Stimulated activated naive CD8-positive, alpha-beta T cell treated with anti-CD3 and anti-CD28 coated beads, Interleukin-15, amount 100 ng/mL, for 72 hours (primary cell): Measurements from ENCODE around the gene FGGY.
A peak's percentile ranks its signal among the peaks of the same experiment; 100 is the strongest.
"Not testable (repeated sequence)": the region's sequence is repeated elsewhere in the genome, so short reads cannot be mapped to it uniquely, and the experiment has no call there.

Experiments used
- ATAC-seq: fragments of 150-1000 bp; cut with Tn5 transposase; 2 replicates; pipeline ENCODE4 v1.10.0; 2021; ENCODE audit warnings: mild to moderate bottlenecking, moderate library complexity
- DNase-seq, 2 donors: peaks; one replicate each; pipeline ENCODE4 v3.0.0; 2021 to 2022
- H3K27ac Mint-ChIP-seq, 2 donors: one replicate each; pipeline ENCODE4 v1.8.0; 2022; ENCODE audit warnings: mild to moderate bottlenecking in 2 of 2, mixed read lengths in 2 of 2, moderate library complexity in 2 of 2
- H3K27me3 Mint-ChIP-seq: one replicate; pipeline ENCODE4 v1.8.0; 2022; ENCODE audit warnings: mixed read lengths
- H3K4me1 Mint-ChIP-seq: one replicate; pipeline ENCODE4 v1.8.0; 2022; ENCODE audit warnings: mild to moderate bottlenecking, mixed read lengths
- H3K4me3 Mint-ChIP-seq, 2 donors: one replicate each; pipeline ENCODE4 v1.8.0; 2022; ENCODE audit warnings: mild to moderate bottlenecking in 2 of 2, mixed read lengths in 2 of 2, moderate library complexity in 1 of 2
- H3K9me3 Mint-ChIP-seq, 2 donors: one replicate each; pipeline ENCODE4 v1.8.0; 2022; ENCODE audit warnings: mixed read lengths in 2 of 2

Gene FGGY

DNA sequence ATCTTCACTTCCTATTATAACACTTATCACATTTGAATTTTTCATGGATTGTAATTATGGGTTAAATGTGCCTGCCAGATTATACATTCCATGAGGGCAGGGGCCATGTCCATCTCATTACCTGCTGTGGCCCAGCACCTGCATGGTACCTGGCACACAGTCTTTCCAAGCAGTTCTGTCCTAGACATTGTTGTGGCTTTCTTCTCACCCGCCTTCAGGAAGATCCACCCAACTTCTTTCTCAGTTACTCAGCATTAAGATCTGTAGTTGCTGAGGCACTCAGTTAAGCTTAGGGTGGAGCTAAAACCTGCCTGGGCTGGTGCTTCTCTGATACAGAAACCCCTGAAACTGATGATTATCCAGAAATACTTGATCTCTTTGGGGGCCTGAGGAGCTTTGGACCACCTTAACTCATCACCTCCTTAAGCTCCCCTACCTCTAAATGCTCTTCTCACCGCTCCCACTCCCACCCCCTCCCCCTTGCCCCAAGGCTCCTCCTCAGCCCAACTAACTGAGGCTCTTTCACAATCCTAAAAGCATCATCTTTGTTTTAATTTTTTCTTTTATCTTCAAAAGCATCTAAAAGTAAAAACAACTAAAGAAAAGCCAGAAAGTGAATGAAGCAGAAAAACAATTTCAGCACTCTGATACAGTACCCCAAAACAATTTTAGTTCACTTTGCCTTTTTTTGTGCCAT, 190.6 kb downstream of the FGGY start:
- H3K9me3 Mint-ChIP-seq, result peaks cover 0 to 9% of the 10 kb centered on the region in 2 donors
- no peak for ATAC-seq
- no peak overlapping the region for H3K4me3 Mint-ChIP-seq
- peaks cover 15% of the 10 kb centered on the region for H3K4me1 Mint-ChIP-seq
- peaks cover 8% of the 10 kb centered on the region for H3K27me3 Mint-ChIP-seq
- DNase-seq, result no peak
- no peak overlapping the region for H3K27ac Mint-ChIP-seq

DNA sequence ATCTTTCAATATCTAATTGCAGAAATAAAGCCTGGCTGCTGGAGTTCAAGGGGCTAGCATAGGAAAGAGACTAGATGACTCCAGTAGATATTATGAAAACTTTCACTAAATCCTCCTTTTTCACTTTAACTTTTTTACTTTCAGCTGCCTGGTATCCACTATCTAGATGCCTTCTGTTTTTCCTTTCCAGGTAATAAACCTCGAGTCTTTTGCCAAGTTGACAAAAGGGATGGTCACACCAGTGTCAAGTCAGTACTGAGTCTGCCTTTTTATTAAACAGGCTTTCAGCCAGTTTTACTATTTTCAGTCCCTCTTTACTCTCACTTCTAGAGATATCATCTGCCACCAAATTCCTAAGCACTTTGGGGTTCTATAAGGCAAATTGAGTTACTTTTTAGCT, 195.6 kb downstream of the FGGY start:
- H3K4me3 Mint-ChIP-seq, result no peak overlapping the region
- H3K9me3 Mint-ChIP-seq, result peaks cover 0 to 9% of the 10 kb centered on the region in 2 donors
- no peak for ATAC-seq
- no peak for DNase-seq
- H3K4me1 Mint-ChIP-seq, result peaks cover 19% of the 10 kb centered on the region
- H3K27ac Mint-ChIP-seq, result no peak overlapping the region
- peaks cover 8% of the 10 kb centered on the region for H3K27me3 Mint-ChIP-seq

DNA sequence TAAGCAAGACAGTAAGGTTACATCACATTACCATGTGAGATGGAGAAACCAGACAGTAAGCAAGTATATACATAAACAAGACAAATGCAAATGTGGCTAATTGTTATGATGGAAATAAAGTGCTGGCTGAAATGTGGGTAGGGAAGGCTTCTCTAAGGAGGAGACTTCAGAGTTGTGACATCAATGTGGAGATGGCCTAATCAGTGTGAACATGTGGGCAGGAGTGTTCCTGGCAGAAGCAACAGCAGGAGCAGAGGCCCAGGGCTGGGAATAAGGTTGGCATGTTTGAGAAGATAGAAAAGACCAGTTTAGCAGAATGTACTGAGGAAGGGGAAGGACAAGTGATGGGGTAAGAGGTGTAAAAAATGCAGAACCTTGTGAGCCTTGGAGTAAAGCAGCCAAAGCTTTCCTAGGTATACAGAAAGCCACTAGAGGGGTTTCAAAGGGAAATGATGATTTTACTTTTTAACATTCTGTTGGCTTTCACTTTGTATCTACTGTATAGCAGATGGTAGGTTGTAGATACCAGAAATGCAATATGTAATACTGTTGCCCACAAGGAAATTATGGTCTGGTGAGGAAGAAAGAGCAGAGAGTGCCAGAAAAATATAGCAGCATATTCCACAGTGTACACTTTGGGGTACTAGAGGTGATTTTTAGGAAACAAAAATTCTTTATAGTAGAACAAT, 197.4 kb downstream of the FGGY start:
- DNase-seq, result no peak
- Mint-ChIP-seq H3K27me3 (peaks cover 8% of the 10 kb centered on the region), H3K9me3 (peaks cover 0 to 9% of the 10 kb centered on the region in 2 donors)

DNA sequence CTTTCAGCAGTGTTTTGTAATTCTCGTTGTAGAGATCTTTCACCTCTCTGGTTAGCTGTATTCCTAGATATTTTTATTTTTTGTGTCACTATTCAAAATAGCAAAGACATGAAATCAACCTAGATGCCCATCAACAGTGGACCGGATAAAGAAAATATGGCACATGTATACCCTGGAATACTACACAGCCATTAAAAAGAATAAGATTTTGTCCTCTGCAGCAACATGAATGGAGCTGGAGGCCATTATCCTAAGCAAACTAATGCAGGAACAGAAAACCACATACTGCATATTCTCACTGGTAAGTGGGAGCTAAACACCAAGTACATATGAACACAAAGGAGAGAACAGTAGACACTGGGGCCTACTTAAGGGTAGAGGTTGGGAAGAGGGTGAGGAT, 199.3 kb downstream of the FGGY start:
- not testable (repeated sequence) for H3K4me3 Mint-ChIP-seq, DNase-seq, H3K9me3 Mint-ChIP-seq, H3K27me3 Mint-ChIP-seq, H3K27ac Mint-ChIP-seq, ATAC-seq
- peaks cover 19% of the 10 kb centered on the region for H3K4me1 Mint-ChIP-seq

More for the DNA sequence above, 197.4 kb downstream of the FGGY start:
- Mint-ChIP-seq H3K4me3 (no peak overlapping the region), H3K27ac (peak overlapping the region in 1 of 2 donors; percentile 84), H3K4me1 (peaks cover 26% of the 10 kb centered on the region)
- peak; percentile 56 for ATAC-seq

DNA sequence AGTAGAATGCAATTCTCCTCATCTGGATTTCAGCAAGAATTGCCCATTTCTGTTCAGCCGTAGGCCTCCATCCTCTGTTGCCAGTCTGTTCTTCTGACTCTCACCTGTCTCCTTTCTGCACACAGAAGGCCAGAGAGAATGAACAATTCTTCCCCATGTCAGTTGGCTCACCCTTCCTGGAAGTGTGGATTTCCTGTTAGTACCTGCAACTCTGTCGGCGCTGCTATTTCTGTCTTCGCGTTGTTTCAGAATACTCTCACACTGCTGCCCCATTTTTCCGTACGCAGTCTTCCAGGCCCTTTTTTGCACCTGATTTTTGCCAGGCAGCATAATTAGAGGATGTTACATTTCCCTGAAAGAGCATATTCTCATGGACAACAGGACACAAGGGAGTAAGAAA, 200.7 kb downstream of the FGGY start:
- ATAC-seq, result no peak
- no peaks in the 10 kb centered on the region for H3K27me3 Mint-ChIP-seq
- H3K4me3 Mint-ChIP-seq, result no peak overlapping the region

DNA sequence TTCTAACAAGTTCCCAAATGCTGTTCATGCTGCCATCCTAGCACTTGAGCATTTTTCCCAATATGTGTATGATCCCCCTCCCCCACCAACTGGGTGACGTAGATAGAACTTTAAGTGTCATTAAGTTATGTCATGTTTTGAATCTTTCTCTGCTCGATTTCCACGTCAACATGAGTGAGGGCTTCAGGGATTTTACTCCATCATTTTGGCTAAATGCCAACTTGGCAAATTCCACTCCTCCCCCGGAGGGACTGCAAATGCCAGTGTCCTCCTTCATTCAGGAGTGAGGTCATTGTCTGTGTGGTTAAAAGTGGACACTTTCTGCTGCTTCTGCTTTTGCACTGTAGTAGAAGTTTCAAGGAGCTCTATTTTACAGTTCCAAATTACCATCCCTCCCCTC, 201.7 kb downstream of the FGGY start:
- Mint-ChIP-seq H3K4me1 (peaks cover 17% of the 10 kb centered on the region), H3K27me3 (no peaks in the 10 kb centered on the region), H3K9me3 (no peaks in the 10 kb centered on the region), H3K4me3 (no peak overlapping the region), H3K27ac (peak overlapping the region in 1 of 2 donors; percentile 31)
- ATAC-seq (no peak), DNase-seq (no peak)

More for the DNA sequence above, 200.7 kb downstream of the FGGY start:
- Mint-ChIP-seq H3K4me1 (peaks cover 17% of the 10 kb centered on the region), H3K27ac (no peak overlapping the region), H3K9me3 (no peaks in the 10 kb centered on the region)
- DNase-seq, result no peak

DNA sequence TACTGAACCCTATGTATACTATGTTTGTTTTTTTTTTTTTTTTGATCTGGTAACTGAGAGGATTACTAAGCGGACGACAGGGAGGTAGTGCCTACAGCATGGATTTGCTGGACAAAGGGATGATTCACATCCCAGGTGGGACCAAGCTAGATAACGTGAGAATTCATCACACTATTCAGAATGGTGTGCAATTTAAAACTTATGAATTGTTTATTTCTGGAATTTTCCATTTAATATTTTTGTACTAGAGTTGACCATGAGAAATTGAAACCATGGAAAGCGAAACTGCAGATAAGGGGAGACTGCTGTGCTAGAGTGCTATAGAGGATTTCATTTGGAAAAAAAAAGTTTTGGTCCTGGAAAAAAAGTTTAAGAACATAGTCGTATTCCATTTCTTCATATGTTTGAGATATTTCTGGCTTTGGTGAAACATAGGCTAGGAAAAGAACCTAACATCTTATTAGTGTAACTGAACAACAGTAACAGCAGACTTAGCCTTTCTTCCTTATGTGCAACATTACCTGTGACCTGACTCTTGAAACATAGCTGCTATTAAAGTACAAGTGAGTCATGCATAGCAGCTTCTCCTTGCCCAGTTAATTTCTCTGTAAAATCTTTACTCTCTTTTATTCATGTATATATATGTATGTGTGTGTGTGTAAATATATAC, 202.5 kb downstream of the FGGY start:
- H3K4me3 Mint-ChIP-seq, result no peak overlapping the region
- H3K27ac Mint-ChIP-seq, result no peak overlapping the region
- no peaks in the 10 kb centered on the region for H3K27me3 Mint-ChIP-seq
- H3K4me1 Mint-ChIP-seq, result peaks cover 18% of the 10 kb centered on the region
- no peak for DNase-seq
- no peak for ATAC-seq
- H3K9me3 Mint-ChIP-seq, result no peaks in the 10 kb centered on the region

DNA sequence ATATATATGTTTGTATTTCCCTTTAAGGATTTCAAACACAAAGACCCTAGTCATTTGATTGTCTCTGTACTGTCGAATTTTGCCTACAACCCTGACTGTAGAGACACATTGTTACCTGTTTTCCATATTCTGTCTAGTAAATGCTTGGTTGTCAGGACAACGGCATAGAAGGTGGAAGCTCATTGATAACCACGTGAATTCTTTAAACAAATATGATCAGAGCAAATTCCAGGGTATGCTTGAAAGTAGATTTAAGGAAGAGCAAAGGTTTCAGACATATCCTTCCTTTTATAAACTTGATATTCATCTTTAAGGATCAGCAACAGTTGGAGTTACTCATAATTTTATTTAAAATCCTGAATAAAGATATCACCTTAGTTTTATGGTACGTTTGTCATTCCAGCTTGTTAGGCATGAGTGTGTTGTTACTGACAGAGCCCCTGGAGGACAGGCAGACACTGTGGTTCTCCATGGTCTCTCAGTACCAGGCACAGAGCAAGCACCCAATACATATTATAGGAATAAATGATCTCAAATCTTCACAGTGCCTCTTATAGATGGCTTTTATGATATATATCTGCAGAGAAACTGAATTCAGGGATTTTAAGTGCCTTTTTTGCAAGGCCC, 203.2 kb downstream of the FGGY start:
- DNase-seq, result no peak
- Mint-ChIP-seq H3K27ac (no peak overlapping the region), H3K27me3 (no peaks in the 10 kb centered on the region), H3K4me3 (no peak overlapping the region), H3K4me1 (peaks cover 21% of the 10 kb centered on the region), H3K9me3 (no peaks in the 10 kb centered on the region)
- no peak for ATAC-seq

DNA sequence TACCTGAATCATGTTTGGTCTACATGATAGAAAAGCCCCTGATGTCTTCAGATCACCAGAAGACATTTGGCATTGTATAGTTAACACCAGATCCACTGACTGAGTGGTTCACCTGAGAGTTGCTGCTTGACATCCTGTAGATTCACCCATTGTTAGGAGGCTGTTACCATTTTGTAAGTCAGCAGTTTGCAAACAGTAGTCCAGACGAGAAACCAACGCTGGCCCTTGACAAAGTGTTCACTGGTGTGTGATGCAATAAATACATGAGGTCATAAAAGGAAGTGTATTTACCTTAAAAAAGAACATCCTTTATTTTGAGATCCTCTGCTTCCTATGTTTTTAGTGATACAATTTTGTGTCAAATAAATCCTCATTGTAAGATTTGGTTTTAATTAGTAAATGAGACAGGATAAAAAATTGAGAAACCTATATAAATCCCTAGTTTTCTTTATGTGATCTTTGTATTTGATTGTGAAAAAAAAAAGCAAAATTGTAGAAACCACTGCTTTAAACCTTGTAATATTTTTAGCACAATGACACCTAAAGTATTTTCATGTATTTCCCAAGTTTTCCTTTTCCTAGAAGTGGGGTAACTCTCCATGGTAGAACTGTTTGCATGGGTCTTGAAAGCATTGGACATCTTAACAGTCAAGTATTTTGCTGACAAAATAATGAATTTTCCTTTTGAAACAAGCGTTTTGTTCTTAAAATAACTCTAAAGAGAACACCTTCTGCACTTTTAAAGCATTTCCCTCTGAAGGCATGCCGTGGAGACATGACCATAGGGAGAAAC, 204.3 kb downstream of the FGGY start:
- Mint-ChIP-seq H3K9me3 (no peaks in the 10 kb centered on the region), H3K4me1 (peaks cover 21% of the 10 kb centered on the region), H3K4me3 (no peak overlapping the region), H3K27ac (no peak overlapping the region), H3K27me3 (no peaks in the 10 kb centered on the region)
- ATAC-seq (no peak), DNase-seq (no peak)

DNA sequence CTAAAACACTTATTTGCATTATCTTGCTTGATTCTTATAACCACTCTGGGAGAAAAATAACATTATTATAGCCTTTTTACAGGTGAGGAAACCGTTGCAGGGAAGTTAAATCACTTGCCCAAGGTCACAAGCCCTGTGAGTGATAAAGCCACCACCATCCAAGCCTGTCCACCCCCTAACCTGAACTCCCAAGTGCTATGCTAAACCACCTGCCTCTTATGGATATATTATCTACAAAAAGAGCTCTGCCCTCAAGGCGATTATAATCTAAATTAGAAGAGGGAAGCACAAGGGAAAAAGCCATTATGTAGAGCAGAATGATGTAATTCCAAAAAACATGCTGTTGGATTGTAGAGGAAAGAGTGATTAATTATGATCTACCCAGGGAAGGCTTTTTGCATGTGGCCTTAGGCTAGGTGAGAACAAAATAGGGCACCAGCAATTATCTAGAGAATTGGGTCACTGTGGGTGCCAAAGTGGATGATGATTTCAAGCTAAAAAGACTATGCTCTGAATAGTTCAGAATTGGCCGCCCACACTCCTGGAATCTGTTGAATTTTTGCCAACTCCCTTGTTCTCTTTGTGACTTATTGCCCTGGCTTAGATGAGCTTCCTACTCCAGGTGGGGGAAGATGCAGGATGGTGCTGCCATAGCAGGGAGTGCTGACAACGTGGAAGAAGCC, 205.3 kb downstream of the FGGY start:
- H3K4me3 Mint-ChIP-seq, result no peak overlapping the region
- DNase-seq, result no peak

DNA sequence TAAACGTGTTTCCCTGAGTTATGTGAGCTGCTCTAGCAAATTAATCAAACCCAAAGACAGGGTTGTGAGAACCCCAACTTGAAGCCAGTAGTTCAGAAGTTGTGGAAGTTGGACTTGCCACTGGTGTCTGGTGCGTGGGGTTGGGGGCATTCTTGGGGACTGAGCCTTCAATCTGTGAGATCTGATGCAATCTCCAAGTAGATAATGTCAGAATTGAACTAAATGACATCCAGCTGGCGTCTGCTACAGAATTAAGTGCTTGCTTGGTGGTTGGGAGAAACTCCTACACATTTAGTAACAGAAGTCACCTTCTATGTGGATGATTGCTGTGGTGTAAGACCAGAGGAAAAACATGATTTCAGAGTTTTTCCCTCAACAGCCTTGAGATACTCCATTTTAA, 207.4 kb downstream of the FGGY start:
- no peak for DNase-seq
- H3K4me1 Mint-ChIP-seq, result peaks cover 10% of the 10 kb centered on the region
- no peak for ATAC-seq
- H3K9me3 Mint-ChIP-seq, result no peaks in the 10 kb centered on the region
- peak overlapping the region; percentile 51 to 85 for H3K27ac Mint-ChIP-seq
- no peak overlapping the region for H3K4me3 Mint-ChIP-seq
- no peaks in the 10 kb centered on the region for H3K27me3 Mint-ChIP-seq

More for the DNA sequence above, 205.3 kb downstream of the FGGY start:
- no peaks in the 10 kb centered on the region for H3K27me3 Mint-ChIP-seq
- peaks cover 21% of the 10 kb centered on the region for H3K4me1 Mint-ChIP-seq
- no peaks in the 10 kb centered on the region for H3K9me3 Mint-ChIP-seq
- no peak overlapping the region for H3K27ac Mint-ChIP-seq
- ATAC-seq, result no peak

DNA sequence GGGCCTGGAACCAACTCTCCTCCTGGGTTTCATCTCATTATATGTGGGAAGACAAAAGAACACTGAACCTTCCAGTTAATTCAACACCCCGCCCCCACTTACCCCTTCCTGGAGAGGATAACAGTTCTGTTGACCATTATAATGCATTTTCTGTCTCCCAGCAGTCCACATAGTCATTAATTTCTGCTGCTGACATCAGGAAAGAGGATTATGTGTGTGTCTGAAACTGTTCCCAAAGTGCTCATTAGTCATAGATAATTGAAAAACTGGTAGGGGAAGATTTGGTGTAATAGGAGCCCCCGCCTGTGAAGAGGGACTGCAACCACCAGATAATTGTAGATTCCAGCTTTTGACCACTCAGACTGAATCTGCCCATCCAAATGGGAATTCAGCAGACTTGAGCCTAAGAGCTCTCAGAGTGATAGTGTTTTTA, 208.7 kb downstream of the FGGY start:
- no peak overlapping the region for H3K27ac Mint-ChIP-seq
- H3K4me1 Mint-ChIP-seq, result peaks cover 10% of the 10 kb centered on the region
- DNase-seq, result no peak
- no peaks in the 10 kb centered on the region for H3K9me3 Mint-ChIP-seq
- no peak for ATAC-seq
- H3K4me3 Mint-ChIP-seq, result no peak overlapping the region
- H3K27me3 Mint-ChIP-seq, result no peaks in the 10 kb centered on the region

DNA sequence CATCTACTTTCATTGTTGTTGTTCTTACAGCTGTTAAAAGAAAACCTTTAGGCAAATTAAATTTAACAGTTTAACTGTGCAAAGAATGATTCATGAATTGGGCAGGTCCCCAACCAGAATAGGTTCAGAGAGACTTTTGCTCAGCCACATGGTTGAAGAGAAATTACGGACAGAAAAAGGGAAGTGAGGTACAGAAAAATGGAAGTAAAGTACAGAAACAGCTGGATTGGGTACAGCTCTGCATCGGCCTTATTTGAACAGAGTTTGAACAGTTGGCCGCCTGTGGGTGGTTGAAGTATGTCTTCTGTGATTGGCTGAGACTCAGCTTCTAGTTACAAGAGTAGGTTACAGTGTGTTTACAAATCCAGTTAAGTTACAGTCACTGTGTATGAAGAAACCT, 210.1 kb downstream of the FGGY start:
- H3K4me1 Mint-ChIP-seq, result peaks cover 10% of the 10 kb centered on the region
- no peak overlapping the region for H3K4me3 Mint-ChIP-seq
- no peaks in the 10 kb centered on the region for H3K9me3 Mint-ChIP-seq
- H3K27me3 Mint-ChIP-seq, result no peaks in the 10 kb centered on the region
- DNase-seq (no peak), ATAC-seq (no peak)
- H3K27ac Mint-ChIP-seq, result no peak overlapping the region

DNA sequence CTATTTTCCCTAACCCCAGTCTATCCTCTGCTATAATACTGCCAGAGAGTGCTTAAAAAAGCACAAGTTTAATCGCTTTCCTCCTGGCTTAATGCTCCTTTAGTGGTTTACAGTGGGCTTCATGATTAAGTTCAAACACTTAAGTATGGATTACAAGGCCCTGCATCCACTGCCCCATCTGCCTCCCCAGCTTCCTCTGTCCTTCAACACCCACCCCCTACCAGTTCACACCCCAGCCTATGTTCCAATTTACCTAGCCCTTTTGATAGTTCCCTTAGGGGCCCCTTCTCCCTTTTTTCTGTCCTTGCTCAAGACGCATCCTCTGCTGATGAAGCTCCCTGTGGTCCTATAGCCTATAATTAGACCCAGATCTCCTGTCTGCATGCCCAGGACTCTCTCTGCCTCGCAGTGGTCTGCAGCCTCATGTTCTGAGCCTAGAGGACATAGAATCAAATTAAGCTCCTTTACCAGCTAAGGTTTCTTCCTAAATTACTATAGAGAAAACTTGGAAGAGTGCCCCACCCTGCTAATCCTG, 212.5 kb downstream of the FGGY start:
- no peak overlapping the region for H3K27ac Mint-ChIP-seq
- DNase-seq, result no peak
- no peaks in the 10 kb centered on the region for H3K9me3 Mint-ChIP-seq
- H3K4me1 Mint-ChIP-seq, result peaks cover 4% of the 10 kb centered on the region
- H3K27me3 Mint-ChIP-seq, result no peaks in the 10 kb centered on the region
- no peak for ATAC-seq
- no peak overlapping the region for H3K4me3 Mint-ChIP-seq
